IgD-negative memory B cell (primary cell): Measurements from ENCODE around the gene SLC22A7. TPM values are rescaled to one million over a fixed set of nuclear protein-coding genes. Genes with fewer than 3 reads are reported as not detected.
"Not testable (repeated sequence)": the region's sequence is repeated elsewhere in the genome, so short reads cannot be mapped to it uniquely, and the experiment has no call there.

Source experiments
- H3K27ac Mint-ChIP-seq, 3 donors: one replicate each; pipeline ENCODE4 v1.8.0; 2020 to 2022; ENCODE audit warnings: mild to moderate bottlenecking in 3 of 3, mixed read lengths in 3 of 3, moderate library complexity in 1 of 3
- H3K27me3 Mint-ChIP-seq: one replicate; pipeline ENCODE4 v1.8.0; 2021; ENCODE audit warnings: mixed read lengths
- H3K36me3 Mint-ChIP-seq: one replicate; pipeline ENCODE4 v1.8.0; 2020; ENCODE audit warnings: mild to moderate bottlenecking, mixed read lengths
- H3K4me1 Mint-ChIP-seq, 3 donors: one replicate each; pipeline ENCODE4 v1.8.0; 2020 to 2022; ENCODE audit warnings: mixed read lengths in 3 of 3, mild to moderate bottlenecking in 1 of 3
- H3K4me3 Mint-ChIP-seq, 4 donors: one replicate each; pipeline ENCODE4 v1.8.0; 2020 to 2022; ENCODE audit warnings: mild to moderate bottlenecking in 4 of 4, mixed read lengths in 4 of 4, moderate library complexity in 3 of 4
- H3K9me3 Mint-ChIP-seq, 3 donors: one replicate each; pipeline ENCODE4 v1.8.0; 2020 to 2021; ENCODE audit warnings: mixed read lengths in 3 of 3, mild to moderate bottlenecking in 1 of 3
- polyA plus RNA-seq: library from polyadenylated mRNA; unstranded; fragments of 300-500 nt; fragmentation: Illumina TruSeq; gene quantifications from one replicate; pipeline ENCODE4 v1.2.3, GENCODE V29; 2021

SLC22A7 gene
- polyA plus RNA-seq, 1 donor from 2014 or later, result not detected

DNA sequence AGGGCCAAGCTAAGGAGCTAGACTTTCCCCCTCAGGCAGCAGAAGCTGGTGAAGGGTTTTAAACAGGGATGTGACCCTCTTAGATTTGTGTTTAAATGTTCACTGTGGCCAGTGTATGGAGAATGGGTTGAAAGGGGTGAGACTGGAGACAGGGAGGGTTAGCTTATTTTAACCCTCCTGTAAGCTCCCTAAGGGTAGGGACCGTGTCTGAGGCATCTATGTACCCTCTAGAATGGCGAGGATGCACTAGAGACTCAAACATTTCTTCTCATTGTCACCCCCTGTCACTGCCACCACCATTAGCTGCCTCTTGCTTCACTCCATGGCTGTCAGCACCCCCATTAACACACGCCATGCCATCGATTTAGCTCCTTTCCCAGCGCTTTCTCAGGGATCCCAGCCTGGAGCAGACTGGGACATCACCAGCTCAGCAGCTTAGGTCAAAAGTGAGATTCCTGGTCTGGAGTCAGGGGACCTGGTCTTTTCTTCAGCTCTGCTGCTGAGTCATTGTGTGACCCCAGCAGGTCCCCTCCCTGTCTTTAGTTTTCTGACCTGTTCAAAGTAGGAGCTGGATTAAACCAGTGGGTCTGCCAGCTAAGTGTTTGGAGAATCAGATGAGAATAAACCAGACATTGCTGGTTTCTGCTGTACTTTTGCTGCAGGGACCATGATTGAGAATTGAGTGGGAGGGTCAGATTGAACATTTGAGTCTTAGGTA, 1.1 kb upstream of the SLC22A7 start:
- Mint-ChIP-seq H3K9me3 (peaks cover 0 to 2% (median 0%) of the 10 kb centered on the region in 3 donors), H3K4me1 (peaks cover 0 to 3% (median 2%) of the 10 kb centered on the region in 3 donors), H3K4me3 (no peak overlapping the region), H3K27ac (no peak overlapping the region), H3K36me3 (peaks cover 2% of the 10 kb centered on the region), H3K27me3 (peaks cover 14% of the 10 kb centered on the region)

DNA sequence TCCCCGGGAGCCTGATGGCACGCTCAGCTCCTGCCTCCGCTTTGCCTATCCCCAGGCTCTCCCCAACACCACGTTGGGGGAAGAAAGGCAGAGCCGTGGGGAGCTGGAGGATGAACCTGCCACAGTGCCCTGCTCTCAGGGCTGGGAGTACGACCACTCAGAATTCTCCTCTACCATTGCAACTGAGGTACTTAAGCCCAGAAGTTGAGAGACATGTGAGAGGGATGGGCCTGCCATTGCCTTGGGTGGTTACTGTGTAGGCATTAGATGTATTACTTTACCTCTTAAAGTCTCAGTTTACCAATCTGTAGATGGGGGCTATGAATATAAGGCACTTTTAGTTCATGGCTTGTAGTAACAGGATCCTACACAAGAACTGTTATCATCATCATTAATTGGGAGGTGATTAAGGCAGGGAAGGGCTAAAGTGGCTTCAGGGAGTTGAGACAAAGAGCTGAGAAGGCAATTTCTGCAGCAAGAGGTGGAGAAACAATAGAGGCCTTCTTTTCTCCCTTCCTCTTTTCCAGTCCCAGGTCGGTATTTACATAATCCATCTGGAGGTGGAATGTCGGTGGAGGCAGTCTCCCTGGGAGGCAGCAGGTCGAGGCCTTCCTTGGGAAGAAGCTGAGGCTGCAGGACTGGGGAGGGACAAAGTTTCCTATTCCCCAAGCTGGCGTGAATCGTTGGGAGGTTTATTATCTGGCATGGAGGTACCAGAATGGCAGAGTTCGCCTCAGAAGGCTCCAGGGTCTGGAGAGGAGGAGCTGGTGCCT, 691 bp downstream of the SLC22A7 start:
- Mint-ChIP-seq H3K36me3 (peaks cover 3% of the 10 kb centered on the region), H3K27ac (no peak overlapping the region), H3K4me3 (no peak overlapping the region), H3K27me3 (peaks cover 10% of the 10 kb centered on the region), H3K9me3 (peaks cover 0 to 2% (median 0%) of the 10 kb centered on the region in 3 donors), H3K4me1 (peaks cover 0 to 3% (median 2%) of the 10 kb centered on the region in 3 donors)

DNA sequence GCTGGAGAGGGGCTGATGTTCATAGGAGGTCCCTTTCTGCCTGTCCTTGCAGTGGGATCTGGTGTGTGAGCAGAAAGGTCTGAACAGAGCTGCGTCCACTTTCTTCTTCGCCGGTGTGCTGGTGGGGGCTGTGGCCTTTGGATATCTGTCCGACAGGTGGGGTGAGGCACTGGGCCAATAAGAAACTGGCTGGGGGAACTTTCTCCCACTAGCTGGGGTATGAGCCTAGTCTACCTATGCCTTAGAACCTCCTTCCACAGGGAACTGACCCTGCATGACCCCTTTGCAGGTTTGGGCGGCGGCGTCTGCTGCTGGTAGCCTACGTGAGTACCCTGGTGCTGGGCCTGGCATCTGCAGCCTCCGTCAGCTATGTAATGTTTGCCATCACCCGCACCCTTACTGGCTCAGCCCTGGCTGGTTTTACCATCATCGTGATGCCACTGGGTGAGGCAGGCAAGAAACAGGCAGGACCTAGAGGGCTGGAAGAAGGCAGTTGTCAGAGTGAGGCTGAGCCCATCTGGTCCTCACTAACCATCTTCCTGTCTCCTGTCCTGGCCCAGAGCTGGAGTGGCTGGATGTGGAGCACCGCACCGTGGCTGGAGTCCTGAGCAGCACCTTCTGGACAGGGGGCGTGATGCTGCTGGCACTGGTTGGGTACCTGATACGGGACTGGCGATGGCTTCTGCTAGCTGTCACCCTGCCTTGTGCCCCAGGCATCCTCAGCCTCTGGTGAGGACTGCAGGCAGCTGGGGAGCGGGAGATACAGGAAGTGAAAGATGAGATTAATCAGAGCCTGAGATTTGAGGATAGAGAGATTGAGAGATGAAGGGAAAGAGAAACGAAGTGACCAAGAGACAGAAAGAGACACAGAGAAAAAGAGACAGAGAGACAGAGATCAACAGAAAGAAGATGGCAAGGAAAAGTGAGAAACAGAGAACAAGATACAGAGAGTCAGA, 1.6 kb downstream of the SLC22A7 start:
- no peak overlapping the region for H3K4me3 Mint-ChIP-seq
- H3K9me3 Mint-ChIP-seq, result peaks cover 0 to 2% (median 0%) of the 10 kb centered on the region in 3 donors
- peaks cover 3% of the 10 kb centered on the region for H3K36me3 Mint-ChIP-seq
- H3K27me3 Mint-ChIP-seq, result peaks cover 10% of the 10 kb centered on the region
- H3K27ac Mint-ChIP-seq, result no peak overlapping the region
- peaks cover 0 to 3% (median 2%) of the 10 kb centered on the region in 3 donors for H3K4me1 Mint-ChIP-seq

DNA sequence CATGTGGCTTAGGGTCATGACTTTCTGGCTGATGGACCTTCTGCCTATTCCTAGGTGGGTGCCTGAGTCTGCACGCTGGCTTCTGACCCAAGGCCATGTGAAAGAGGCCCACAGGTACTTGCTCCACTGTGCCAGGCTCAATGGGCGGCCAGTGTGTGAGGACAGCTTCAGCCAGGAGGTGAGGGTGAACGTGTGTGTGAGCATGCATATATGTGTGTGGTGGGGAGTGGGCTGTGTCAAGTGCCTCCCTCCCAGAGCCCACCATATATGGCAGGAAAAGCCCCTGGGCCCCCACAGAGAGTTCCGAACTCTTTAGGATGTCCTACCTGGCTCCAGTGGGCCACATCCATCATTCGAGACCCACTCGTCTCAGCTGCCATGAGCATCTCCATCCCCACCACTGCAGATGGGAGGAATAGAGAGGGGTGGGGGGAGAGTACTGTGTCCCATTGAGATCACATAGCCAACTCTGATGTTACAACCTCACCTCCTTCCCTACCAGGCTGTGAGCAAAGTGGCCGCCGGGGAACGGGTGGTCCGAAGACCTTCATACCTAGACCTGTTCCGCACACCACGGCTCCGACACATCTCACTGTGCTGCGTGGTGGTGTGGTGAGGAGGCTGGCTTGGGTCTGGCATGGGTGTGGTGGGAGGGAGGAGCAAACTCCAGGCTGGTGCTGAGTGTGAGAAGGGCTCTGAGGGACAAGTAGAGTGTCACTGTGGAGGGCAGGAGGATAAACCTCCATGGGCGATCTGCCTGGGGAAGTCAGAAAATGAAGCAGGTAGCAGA, 3.2 kb downstream of the SLC22A7 start:
- peaks cover 0 to 3% (median 2%) of the 10 kb centered on the region in 3 donors for H3K4me1 Mint-ChIP-seq
- H3K4me3 Mint-ChIP-seq, result no peak overlapping the region
- H3K27ac Mint-ChIP-seq, result no peak overlapping the region
- H3K27me3 Mint-ChIP-seq, result peaks cover 10% of the 10 kb centered on the region
- peaks cover 0 to 2% (median 0%) of the 10 kb centered on the region in 3 donors for H3K9me3 Mint-ChIP-seq
- peaks cover 3% of the 10 kb centered on the region for H3K36me3 Mint-ChIP-seq

DNA sequence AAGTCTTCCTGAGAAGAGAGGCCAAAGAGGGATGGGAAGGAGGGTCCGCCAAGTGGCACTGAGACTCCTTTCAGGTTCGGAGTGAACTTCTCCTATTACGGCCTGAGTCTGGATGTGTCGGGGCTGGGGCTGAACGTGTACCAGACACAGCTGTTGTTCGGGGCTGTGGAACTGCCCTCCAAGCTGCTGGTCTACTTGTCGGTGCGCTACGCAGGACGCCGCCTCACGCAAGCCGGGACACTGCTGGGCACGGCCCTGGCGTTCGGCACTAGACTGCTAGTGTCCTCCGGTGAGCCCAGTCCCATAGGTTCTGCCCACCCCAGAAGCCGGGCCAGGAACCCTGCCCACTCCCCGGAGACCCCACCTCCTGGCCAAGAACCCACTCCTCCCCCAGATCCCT, 4.1 kb downstream of the SLC22A7 start:
- H3K4me1 Mint-ChIP-seq, result peaks cover 0 to 3% (median 2%) of the 10 kb centered on the region in 3 donors
- H3K27me3 Mint-ChIP-seq, result peaks cover 10% of the 10 kb centered on the region
- H3K9me3 Mint-ChIP-seq, result no peaks in the 10 kb centered on the region

DNA sequence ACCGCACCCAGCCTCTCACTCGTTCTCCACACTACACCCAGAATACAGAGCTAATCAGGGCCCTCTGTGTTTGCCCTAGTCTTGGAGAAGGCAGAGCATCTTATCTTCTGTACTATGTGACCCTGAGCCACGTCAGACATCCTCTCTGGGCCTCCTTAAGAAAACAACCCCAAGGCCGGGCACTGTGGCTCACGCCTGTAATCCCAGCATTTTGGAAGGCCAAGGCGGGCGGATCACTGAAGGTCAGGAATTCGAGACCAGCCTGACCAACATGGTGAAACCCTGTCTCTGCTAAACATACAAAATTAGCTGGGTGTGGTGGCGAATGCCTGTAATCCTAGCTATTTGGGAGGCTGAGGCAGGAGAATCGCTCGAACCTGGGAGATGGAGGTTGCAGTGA, 4.9 kb downstream of the SLC22A7 start:
- H3K27ac Mint-ChIP-seq, H3K4me1 Mint-ChIP-seq, H3K4me3 Mint-ChIP-seq, H3K36me3 Mint-ChIP-seq, H3K27me3 Mint-ChIP-seq, H3K9me3 Mint-ChIP-seq: not testable (repeated sequence)

More for the DNA sequence above, 4.1 kb downstream of the SLC22A7 start:
- peak overlapping the region in 1 of 3 donors; percentile 69 for H3K27ac Mint-ChIP-seq
- H3K36me3 Mint-ChIP-seq, result peaks cover 3% of the 10 kb centered on the region
- no peak overlapping the region for H3K4me3 Mint-ChIP-seq

DNA sequence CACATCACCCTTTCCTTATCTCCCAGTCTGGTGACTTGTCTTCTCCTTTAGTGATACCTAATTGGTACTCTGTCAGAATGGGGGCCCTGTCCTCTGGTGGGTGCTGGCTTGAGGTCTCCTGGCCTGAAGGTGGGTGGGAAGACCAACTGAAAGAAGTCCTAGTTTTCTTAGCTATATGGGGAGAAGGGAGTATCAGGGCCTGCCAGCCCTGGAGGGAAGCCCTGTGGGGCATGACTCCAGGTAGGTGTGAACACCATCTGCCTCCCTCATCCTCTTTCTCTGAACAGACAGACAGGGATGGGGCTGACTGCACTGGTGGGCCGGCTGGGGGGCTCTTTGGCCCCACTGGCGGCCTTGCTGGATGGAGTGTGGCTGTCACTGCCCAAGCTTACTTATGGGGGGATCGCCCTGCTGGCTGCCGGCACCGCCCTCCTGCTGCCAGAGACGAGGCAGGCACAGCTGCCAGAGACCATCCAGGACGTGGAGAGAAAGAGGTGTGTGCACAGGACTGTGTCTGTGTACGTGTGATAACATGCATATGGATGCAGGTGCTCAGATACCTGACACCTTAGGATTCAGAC, 5.8 kb downstream of the SLC22A7 start:
- H3K9me3 Mint-ChIP-seq, result no peaks in the 10 kb centered on the region
- peaks cover under 1 to 6% (median 5%) of the 10 kb centered on the region in 3 donors for H3K4me1 Mint-ChIP-seq
- H3K4me3 Mint-ChIP-seq, result no peak overlapping the region
- H3K27ac Mint-ChIP-seq, result no peak overlapping the region
- peaks cover 3% of the 10 kb centered on the region for H3K36me3 Mint-ChIP-seq
- peaks cover 7% of the 10 kb centered on the region for H3K27me3 Mint-ChIP-seq

DNA sequence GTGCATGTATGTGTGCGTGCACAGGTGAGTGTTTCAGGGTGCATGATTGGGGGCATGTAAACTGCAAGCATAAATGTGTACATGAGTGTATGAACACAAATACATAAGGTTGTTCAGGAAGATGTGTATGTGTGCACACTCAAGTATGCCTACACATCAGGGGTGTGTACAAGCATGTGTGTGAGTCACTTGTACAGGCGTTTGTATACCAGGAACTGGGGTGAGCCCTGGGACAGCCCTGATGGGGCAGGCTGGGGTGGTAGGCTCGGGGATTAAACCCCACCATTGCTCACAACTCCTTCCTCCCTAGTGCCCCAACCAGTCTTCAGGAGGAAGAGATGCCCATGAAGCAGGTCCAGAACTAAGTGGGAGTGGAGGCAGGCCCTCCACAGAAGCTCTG, 6.3 kb downstream of the SLC22A7 start:
- Mint-ChIP-seq H3K4me1 (peaks cover 0 to 8% (median 5%) of the 10 kb centered on the region in 3 donors), H3K27me3 (peaks cover 6% of the 10 kb centered on the region), H3K4me3 (no peak overlapping the region), H3K27ac (no peak overlapping the region), H3K36me3 (peaks cover 3% of the 10 kb centered on the region), H3K9me3 (no peaks in the 10 kb centered on the region)

DNA sequence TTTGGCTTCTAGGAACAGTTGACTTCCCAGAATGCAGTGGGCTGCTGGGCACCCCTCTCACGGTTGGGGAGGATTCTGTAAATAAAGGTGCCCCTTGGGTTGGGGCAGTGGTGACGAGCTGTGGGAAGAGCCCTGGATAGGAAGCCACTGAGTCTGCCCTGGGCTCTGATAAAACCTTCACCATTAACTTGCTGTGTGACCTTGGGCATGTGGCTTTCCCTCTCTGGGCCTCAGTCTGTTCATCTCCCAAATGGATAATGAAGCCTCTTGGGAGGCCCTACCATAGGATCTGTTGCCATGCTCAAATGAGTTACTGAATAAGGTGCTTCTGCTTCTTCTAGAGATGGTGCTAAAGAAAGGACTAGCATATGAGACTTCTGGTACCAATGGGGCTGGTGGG, 6.8 kb downstream of the SLC22A7 start:
- no peaks in the 10 kb centered on the region for H3K9me3 Mint-ChIP-seq

DNA sequence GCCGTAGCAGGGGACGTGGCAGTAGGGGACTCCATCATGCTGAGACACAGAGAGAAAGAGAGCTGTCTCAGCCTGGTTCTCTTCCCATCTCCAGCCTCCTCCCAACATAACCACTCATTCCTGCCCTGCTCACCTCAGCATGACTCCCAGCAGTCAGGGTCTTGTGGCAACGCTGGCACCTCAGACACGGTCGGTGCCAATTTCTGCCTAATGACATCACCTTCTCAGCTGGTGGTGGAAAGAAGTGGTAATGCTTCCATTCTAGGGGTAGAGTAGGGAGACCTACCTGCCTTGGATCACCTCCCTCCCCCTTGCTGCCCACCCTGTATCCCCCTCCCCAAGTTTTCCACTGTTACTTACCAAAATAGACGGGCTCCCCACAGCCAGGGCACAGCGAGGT, 8.0 kb downstream of the SLC22A7 start:
- no peak overlapping the region for H3K27ac Mint-ChIP-seq
- H3K4me3 Mint-ChIP-seq, result no peak overlapping the region
- no peaks in the 10 kb centered on the region for H3K9me3 Mint-ChIP-seq
- peaks cover 3% of the 10 kb centered on the region for H3K27me3 Mint-ChIP-seq
- H3K4me1 Mint-ChIP-seq, result peaks cover 7 to 17% (median 9%) of the 10 kb centered on the region in 3 donors
- peaks cover 1% of the 10 kb centered on the region for H3K36me3 Mint-ChIP-seq

More for the DNA sequence above, 6.8 kb downstream of the SLC22A7 start:
- Mint-ChIP-seq H3K4me1 (peaks cover 0 to 8% (median 5%) of the 10 kb centered on the region in 3 donors), H3K36me3 (peaks cover 3% of the 10 kb centered on the region), H3K27me3 (peaks cover 5% of the 10 kb centered on the region), H3K27ac (no peak overlapping the region), H3K4me3 (no peak overlapping the region)

DNA sequence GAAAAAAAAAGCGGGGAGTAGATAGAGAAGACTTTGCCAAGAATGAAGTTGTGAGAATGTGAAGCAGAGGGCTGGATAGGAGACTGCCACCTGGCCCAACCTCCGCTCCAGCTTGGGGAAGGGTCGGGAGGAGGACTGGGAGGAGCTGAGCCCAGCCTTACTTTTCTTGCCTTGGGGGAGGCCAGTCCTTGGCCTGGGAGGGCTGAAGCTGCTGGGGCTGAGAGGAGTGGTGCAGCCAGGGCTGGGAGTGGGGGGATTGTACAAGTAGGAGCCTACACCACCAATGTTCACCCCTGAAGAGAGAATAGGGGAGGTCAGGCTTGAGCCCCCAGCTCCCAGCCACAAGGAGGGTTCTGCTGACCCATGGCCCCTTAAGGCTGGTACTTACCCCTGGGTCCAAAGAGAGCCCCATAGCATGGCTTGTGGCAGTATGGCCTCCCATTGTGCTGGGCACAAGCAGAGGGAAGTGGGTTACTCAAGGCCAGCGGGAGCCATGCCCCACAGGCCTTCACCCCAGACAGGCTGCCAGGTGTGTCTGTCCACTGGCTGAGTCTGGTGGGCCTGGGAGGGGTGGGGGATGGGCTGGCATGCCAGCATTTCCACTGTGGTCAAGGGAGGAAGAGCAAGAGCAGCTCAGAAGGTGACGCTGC, 9.5 kb downstream of the SLC22A7 start:
- H3K27me3 Mint-ChIP-seq, result peaks cover 1% of the 10 kb centered on the region
- peaks cover 1% of the 10 kb centered on the region for H3K36me3 Mint-ChIP-seq
- no peaks in the 10 kb centered on the region for H3K9me3 Mint-ChIP-seq
- H3K27ac Mint-ChIP-seq, result no peak overlapping the region
- H3K4me1 Mint-ChIP-seq, result peaks cover 12 to 18% (median 13%) of the 10 kb centered on the region in 3 donors
- H3K4me3 Mint-ChIP-seq, result peak overlapping the region in 3 of 4 donors; percentile 27 to 80 (median 63)

DNA sequence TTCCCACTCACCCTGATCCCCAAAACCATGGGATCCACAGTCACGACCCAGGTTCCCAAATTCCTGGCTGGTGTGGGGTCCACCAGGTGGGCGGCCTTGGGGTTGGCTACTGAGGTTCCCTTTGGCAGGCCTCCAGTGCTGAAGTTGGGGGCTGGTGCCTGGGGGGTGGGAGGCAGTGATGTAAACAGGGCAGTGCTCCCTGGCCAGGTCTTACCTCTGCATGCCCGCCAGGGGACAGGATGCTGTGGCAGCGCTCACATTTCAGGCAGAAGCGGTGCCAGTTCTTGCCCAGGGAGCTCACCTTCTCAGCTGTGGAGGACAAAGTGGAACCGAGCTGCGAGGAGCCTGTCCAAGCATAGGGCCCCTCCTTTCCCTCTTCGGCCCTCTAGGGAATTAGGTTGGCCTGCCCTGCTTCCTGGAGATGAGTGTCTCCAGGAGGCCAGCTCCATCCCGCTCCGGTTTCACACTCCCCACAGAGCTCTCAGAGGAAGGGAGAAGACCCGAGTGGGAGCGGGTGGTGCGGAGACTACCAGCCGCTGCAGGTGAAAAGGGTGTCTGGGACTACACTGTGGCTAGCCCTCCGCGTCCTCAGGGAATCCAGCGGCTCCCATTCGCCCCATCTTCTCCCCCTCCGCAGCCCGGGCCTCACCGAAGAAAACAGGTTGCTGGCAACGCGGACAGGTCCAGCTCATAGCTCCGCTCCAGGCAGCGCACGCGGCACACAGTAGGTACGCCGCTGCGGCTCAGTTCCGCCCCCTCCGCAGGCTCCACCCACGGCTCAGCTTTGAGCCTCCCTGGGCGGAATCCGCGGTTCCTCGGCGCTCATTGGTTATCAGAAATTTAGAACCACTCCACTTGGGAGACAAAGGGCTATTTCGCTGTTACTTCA, 10.3 kb downstream of the SLC22A7 start, which contains the start of gene CRIP3:
TSS of gene CRIP3 (minus strand) at position 726 of the 889 bp plus-strand sequence. CDS start at position 692, 34 bp downstream.
- Mint-ChIP-seq H3K27me3 (peaks cover 1% of the 10 kb centered on the region), H3K4me3 (peak within 1 kb of the TSS; percentile 81 to 94 (median 88)), H3K36me3 (peaks cover 1% of the 10 kb centered on the region), H3K4me1 (peaks cover 18 to 25% (median 20%) of the 10 kb centered on the region in 3 donors), H3K9me3 (peaks cover 0 to 1% (median 0%) of the 10 kb centered on the region in 3 donors), H3K27ac (no peak within 1 kb of the TSS)
